ENCODE data around the gene ACTR10.
A peak's percentile ranks its signal among the peaks of the same experiment; 100 is the strongest.
"Not testable (repeated sequence)": the region's sequence is repeated elsewhere in the genome, so short reads cannot be mapped to it uniquely, and the experiment has no call there.

Gene ACTR10

DNA sequence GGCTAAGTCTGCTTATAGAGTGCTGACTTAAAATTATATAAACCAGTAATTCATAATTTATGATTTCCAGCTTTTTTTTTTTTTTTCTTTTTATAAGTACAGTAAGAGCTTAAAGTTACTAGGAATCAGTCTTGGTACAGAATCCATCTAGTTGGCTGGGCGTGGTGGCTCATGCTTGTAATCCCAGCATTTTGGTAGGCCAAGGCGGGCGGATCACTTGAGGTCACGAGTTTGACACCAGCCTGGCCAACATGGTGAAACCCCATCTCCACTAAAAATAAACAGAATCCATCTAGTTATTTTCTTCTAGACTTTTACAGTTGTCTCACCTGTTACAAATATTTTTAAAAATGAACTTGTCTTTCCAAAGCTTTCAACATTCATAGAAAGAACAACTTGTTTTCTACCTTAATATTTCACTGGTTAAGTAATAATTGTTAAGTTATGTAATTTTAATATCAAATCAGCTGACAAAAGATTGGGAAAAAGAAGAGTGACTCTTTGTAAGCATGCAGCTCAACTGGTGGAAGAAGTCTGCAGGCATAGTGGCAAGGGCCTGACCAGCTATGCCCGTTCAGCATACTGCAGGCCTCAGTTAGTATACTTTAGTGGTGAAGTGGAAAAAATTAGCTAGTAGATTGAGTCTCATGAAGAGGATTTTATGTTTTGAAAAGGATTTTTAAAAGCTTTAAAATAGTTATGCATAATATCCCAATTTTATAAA is 27.3 kb downstream of the ACTR10 start:
- no peak for DNase-seq

DNA sequence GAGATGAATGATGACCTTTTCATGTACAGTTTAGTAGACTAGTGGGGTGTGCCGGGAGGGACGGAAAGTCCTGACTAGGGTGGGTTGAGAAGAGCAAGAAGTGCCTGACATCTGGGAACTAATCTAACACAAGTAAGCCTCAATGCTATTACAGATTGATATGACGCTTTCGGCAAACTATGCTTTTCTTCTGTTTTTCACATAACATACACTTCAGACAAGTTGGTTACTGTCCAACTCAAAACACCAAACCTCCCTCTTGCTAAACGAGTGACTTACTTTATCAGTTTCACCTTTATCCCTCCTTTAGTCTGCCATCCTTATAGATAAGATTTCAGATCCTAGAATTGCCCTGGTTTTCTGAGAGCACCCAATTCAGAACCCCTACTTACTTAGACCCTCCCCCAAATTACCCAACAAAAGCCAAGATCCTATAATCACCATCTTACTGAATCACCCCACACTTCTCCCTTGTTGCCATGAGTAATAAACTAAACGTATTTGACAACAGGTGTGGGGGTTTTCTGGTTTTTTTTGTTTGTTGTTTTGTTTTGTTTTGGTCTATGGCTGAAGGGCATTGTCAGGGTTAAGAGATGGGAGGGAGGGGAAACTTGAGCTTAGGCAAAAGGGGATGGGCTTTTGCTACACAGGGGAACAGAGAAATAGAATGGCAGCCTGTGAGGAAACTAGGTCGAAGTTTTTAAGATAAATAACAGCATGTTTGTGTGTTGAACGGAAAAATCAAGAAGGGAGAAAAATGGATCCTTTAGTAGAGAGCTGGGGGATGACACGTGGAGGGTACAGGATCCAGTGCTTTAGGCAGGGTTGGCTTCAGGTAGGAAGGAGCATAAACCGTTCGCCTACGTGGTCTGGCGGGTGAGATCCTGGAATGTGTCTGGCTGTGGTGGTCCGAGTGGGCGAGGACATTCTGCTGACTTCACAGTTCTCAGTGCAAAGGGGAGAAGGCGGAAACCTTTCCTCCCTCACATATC is 38.6 kb downstream of the ACTR10 start:
- DNase-seq: no peak

DNA sequence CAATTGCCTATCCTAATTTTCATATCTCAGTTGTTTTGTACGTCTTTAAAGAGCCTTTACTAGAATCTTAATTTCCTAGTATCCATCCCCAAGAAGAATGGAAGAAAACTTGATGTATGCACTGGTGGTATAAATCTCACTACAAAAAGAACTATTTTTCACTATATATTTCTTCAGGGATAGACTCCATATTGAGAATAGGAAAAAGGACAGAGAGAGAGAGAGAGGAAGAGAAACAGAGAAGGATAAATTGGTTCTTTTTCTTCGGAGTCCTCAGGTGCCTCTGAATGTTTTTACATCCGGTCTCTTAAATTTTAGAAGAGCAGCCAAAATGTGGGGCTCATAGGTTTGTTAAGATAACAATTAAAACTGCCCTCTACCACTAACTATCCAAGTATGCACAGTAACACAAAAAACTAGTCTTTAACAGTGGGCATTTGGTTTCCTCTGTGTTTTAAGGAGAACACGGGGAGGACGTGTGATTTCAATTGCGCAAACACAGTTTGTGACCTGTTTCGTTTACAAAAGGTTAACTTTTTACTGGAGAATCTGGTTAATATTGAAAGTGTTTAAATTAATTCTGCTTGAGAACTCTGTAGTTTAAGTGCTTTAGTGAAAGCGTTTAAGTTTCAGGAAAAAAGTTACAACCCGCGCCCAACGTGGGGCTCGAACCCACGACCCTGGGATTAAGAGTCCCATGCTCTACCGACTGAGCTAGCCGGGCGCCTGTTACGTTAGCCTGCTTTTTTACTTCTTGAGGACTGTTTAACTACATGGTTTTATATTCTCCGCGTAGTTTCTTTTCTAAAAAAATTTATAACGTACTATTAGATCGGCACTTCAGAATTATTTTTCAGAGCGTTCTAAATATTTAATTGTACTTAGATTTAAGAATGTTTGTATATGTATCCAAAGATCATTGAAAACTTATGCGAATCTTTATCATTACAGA is 39.6 kb downstream of the ACTR10 start:
- peak; percentile 62 for DNase-seq

DNA sequence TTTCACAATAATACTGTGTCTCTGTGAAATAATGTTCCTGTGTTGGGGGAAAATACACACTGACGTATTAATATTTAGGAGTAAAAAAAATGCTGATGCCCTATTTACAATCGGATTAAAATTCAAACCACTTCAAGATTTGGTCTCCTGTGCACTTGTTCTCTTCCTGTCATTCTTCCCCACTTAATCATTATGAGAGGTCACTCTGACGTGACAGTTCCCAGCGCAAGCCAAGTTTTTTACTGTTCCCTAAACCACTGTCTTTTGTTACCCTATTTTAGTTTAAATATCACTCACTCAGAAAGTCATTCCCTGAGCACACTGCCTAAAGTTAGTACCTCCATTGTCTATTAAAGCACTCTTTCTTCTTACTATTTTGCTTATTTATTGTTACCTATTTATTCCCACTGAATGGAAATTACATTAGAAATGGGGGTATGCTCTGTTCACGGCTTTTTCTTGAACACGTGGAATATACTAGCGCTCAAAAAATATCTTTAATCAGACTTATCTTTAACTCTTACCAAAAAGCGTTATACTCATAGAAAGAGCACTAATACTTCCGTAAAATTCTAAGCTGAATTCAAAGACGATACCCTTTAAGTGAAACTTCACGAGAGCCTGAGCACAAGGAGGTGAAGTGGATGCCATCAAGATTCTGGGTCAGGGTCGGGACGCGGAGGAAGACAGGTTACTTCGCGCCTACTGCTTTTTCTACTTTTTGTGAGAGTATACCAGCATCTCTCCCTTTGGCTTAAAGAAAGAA is 44.0 kb downstream of the ACTR10 start:
- no peak for DNase-seq

DNA sequence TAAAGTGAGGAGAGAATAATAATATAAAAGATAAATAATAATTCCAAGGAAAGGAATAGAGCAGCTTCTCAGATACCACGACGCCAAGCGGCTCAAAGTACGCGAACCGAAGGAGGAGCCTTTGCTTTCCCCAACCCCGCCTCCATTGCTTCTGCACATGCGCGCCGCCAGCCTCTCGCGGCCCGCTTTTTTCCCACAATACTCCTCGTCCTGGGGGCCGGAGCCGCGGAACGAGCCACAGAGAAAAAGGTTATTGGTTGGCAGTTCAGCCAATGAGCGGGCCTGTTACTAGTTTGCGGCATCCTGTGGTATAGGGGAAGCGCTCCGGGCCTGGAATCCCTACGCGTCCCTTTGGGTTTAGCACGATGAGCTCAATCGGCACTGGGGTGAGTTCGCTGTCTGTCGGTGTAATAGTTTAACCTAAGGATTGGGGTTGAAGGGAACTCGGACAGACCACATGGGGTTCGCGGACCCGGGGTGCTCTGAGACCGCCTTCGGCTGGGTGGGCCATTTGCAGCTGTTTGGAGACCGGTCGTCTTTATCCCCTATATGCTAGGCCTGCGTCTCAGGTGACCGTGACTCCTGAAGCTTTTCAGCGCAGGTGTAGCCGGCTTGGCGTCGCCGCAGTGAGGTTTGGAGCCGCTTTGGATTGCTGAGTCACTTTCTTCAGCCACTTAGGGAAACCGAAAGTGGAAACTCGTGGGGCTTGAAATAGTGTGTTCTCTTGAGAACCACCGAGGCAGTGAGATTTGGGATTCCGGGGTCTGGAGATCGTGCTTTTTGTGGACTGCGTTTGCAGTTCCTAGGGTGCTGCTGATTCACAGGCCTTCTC is 44.8 kb downstream of the ACTR10 start, which contains the start of gene PSMA3:
PSMA3 (plus strand) TSS at position 288 of the 832 bp plus-strand sequence; CDS start at position 366, 78 bp downstream.
- peak; percentile 98 for DNase-seq

- DNase-seq: no peak
These were observed 45.6 kb downstream of the ACTR10 start for GRCh38 chr14:58245562-58245961.

DNA sequence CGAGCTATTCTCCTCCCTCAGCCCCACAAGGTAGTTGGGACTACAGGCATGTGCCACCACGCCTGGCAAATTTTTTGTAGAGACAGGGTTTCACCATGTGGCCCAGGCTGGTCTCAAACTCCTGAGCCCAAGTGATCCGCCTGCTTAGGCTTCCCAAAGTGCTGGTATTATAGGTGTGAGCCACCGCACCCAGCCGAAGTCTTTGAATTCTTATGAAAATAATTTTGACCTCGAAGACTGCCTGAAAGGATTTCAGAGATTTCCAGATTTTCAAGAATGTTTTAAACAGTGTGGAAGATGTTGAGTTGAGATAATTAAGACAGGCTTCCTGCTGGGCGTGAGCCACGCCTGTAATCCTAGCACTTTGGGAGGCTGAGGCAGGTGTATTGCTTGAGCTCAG is 49.7 kb downstream of the ACTR10 start:
- no peak for DNase-seq

DNA sequence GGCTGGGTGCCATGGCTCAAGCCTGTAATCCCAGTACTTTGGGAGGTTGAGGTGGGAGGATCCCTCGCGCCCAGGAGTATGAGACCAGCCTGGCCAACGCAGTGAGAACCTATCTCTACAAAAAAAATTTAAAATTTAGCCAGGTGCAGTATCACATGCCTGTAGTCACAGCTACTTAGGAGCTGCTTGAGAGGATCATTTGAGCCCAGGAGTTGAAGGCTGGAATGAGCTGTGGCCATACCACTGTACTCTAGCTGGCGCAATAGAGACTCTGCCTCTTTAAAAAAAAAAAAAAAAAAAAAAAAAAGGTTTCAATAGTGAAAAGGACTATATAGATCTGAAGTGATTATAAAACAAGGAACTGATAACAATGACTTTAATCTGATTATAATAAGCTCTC is 58.2 kb downstream of the ACTR10 start:
- DNase-seq: no peak

DNA sequence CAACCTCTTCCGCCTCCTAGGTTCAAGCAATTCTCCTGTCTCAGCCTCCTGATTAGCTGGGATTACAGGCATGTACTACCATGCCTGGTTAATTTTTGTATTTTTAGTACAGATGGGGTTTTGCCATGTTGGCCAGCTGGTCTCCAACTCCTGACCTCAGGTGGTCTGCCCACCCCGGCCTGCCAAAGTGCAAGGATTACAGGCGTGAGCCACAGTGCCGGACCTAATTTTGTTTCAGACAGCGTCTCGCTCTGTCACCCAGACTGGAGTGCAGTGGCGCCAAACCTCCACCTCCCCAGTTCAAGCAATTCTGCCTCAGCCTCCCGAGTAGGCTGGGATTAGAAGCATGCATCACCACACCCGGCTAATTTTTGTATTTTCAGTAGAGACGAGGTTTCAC is 62.1 kb downstream of the ACTR10 start:
- not testable (repeated sequence) for DNase-seq

GRCh38 chr14:58265401-58265800 is 65.5 kb downstream of the ACTR10 start:
- no peak for DNase-seq

- no peak for DNase-seq
These were observed 70.7 kb downstream of the ACTR10 start for GRCh38 chr14:58270628-58271027.

GRCh38 chr14:58272588-58273372 is 72.8 kb downstream of the ACTR10 start:
- DNase-seq: no peak

- no peak for DNase-seq
These were observed 74.9 kb downstream of the ACTR10 start for GRCh38 chr14:58274881-58275280.

- DNase-seq: no peak
These were observed 75.7 kb downstream of the ACTR10 start for GRCh38 chr14:58275527-58276190.

GRCh38 chr14:58276208-58276607 is 76.3 kb downstream of the ACTR10 start:
- no peak for DNase-seq

- no peak for DNase-seq
These were observed 78.2 kb downstream of the ACTR10 start for GRCh38 chr14:58278177-58278576.

- no peak for DNase-seq
These were observed 81.2 kb downstream of the ACTR10 start for GRCh38 chr14:58280954-58281787.

- DNase-seq: no peak
These were observed 82.0 kb downstream of the ACTR10 start for GRCh38 chr14:58281969-58282368.
